Neural cell (in vitro differentiated cells): ENCODE results near the gene SPATA13.

Experiments
- EP300 ChIP-seq: fragments of 450-650 bp; conservative IDR thresholded peaks from 2 replicates; pipeline ENCODE4 v1.6.1; 2014; ENCODE audit warnings: antibody characterized with exemption, mild to moderate bottlenecking, moderate library complexity; ENCODE audit not compliant: poor library complexity, severe bottlenecking
- EZH2 ChIP-seq: fragments of 200-600, 300-800 bp; shearing (Covaris generic), sonication (generic); IDR thresholded peaks from 2 replicates; pipeline ENCODE4 v1.6.1; 2014; ENCODE audit warnings: antibody characterized with exemption, low read length, borderline replicate concordance, mild to moderate bottlenecking; ENCODE audit not compliant: insufficient read depth, poor library complexity, severe bottlenecking
- MXI1 ChIP-seq: fragments of 450-650 bp; conservative IDR thresholded peaks from 2 replicates; pipeline ENCODE4 v1.6.1; 2014; ENCODE audit warnings: antibody characterized with exemption, mild to moderate bottlenecking; ENCODE audit not compliant: poor library complexity, severe bottlenecking
- POLR2AphosphoS5 ChIP-seq: IDR thresholded peaks from 2 replicates; pipeline ENCODE4 v1.6.1; 2012
- RAD21 ChIP-seq: fragments of 450-650 bp; conservative IDR thresholded peaks from 2 replicates; pipeline ENCODE4 v1.6.1; 2014; ENCODE audit warnings: antibody characterized with exemption, mild to moderate bottlenecking, moderate library complexity
- SMC3 ChIP-seq: fragments of 450-650 bp; conservative IDR thresholded peaks from 2 replicates; pipeline ENCODE4 v1.6.1; 2014; ENCODE audit warnings: antibody characterized with exemption, mild to moderate bottlenecking, moderate library complexity; ENCODE audit not compliant: poor library complexity
- TAF1 ChIP-seq: IDR thresholded peaks from 2 replicates; pipeline ENCODE4 v1.6.1; 2012; ENCODE audit warnings: low read depth
- TF ChIP-seq, protein P1 (sequence below): fragments of 450-650 bp; IDR thresholded peaks from 2 replicates; pipeline ENCODE4 v1.5.1; 2014; ENCODE audit warnings: antibody characterized with exemption, mild to moderate bottlenecking, moderate library complexity; ENCODE audit not compliant: poor library complexity, severe bottlenecking
- TF ChIP-seq, protein P2 (sequence below): IDR thresholded peaks from 2 replicates; pipeline ENCODE4 v1.6.1; 2012; ENCODE audit warnings: borderline replicate concordance

DNA sequence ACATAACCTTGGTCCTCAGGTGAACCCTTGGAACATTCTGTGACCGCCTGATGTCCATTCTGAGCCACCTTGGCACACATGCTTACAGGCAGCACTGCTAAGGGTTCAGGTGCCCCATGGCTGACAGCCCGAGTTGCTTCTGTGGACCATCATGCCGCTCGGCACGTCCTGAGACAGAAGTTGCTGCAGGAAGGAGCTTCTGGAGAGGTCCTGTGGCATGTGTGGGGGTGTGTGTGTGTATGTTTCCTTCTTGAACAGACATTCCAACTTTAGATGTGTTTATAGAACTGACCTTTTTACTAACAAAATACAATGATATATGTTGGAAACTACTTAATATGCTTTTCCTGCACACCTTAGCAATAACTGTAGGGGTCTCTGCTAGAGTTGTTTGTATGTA is 144.1 kb downstream of the SPATA13 start:
- TF ChIP-seq, protein P1, sequence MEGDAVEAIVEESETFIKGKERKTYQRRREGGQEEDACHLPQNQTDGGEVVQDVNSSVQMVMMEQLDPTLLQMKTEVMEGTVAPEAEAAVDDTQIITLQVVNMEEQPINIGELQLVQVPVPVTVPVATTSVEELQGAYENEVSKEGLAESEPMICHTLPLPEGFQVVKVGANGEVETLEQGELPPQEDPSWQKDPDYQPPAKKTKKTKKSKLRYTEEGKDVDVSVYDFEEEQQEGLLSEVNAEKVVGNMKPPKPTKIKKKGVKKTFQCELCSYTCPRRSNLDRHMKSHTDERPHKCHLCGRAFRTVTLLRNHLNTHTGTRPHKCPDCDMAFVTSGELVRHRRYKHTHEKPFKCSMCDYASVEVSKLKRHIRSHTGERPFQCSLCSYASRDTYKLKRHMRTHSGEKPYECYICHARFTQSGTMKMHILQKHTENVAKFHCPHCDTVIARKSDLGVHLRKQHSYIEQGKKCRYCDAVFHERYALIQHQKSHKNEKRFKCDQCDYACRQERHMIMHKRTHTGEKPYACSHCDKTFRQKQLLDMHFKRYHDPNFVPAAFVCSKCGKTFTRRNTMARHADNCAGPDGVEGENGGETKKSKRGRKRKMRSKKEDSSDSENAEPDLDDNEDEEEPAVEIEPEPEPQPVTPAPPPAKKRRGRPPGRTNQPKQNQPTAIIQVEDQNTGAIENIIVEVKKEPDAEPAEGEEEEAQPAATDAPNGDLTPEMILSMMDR = no peak
- TF ChIP-seq SMC3 = no peak
- TF ChIP-seq POLR2AphosphoS5 = no peak
- TF ChIP-seq EP300 = no peak
- TF ChIP-seq EZH2 = no peak
- no peak for TF ChIP-seq TAF1
- TF ChIP-seq RAD21 = no peak
- TF ChIP-seq, protein P2, sequence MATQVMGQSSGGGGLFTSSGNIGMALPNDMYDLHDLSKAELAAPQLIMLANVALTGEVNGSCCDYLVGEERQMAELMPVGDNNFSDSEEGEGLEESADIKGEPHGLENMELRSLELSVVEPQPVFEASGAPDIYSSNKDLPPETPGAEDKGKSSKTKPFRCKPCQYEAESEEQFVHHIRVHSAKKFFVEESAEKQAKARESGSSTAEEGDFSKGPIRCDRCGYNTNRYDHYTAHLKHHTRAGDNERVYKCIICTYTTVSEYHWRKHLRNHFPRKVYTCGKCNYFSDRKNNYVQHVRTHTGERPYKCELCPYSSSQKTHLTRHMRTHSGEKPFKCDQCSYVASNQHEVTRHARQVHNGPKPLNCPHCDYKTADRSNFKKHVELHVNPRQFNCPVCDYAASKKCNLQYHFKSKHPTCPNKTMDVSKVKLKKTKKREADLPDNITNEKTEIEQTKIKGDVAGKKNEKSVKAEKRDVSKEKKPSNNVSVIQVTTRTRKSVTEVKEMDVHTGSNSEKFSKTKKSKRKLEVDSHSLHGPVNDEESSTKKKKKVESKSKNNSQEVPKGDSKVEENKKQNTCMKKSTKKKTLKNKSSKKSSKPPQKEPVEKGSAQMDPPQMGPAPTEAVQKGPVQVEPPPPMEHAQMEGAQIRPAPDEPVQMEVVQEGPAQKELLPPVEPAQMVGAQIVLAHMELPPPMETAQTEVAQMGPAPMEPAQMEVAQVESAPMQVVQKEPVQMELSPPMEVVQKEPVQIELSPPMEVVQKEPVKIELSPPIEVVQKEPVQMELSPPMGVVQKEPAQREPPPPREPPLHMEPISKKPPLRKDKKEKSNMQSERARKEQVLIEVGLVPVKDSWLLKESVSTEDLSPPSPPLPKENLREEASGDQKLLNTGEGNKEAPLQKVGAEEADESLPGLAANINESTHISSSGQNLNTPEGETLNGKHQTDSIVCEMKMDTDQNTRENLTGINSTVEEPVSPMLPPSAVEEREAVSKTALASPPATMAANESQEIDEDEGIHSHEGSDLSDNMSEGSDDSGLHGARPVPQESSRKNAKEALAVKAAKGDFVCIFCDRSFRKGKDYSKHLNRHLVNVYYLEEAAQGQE = no peak
- TF ChIP-seq MXI1 = no peak
